WTC11 (cell line): ENCODE data around the gene MAB21L3.

ENCODE experiments used
- ELF4 ChIP-seq: sonication (generic); formaldehyde crosslinking; IDR thresholded peaks from 2 replicates; pipeline ENCODE4 v1.8.1; 2022; ENCODE audit warnings: low read depth, mild to moderate bottlenecking, moderate library complexity, missing genetic modification reagents
- FOXP1 ChIP-seq: sonication (generic); formaldehyde crosslinking; IDR thresholded peaks from 2 replicates; pipeline ENCODE4 v1.8.0; 2022; ENCODE audit warnings: missing genetic modification reagents, mild to moderate bottlenecking, moderate library complexity, borderline replicate concordance
- ZNF121 ChIP-seq: sonication (generic); formaldehyde crosslinking; IDR thresholded peaks from 2 replicates; pipeline ENCODE4 v1.8.0; 2023; ENCODE audit warnings: missing genetic modification reagents
- ZNF671 ChIP-seq: fragments of 250-450 bp; sonication (Bioruptor Pico); IDR thresholded peaks from 2 replicates; pipeline ENCODE4 v1.8.0; 2021; ENCODE audit warnings: mild to moderate bottlenecking
- TF ChIP-seq, protein P1 (sequence below): sonication (generic); formaldehyde crosslinking; IDR thresholded peaks from 2 replicates; pipeline ENCODE4 v1.8.0; 2022; ENCODE audit warnings: mild to moderate bottlenecking, missing genetic modification reagents
- TF ChIP-seq, protein P2 (sequence below): sonication (generic); formaldehyde crosslinking; IDR thresholded peaks from 2 replicates; pipeline ENCODE4 v1.8.1; 2022; ENCODE audit warnings: mild to moderate bottlenecking, moderate library complexity, missing genetic modification reagents
- TF ChIP-seq, protein P3 (sequence below): sonication (generic); formaldehyde crosslinking; IDR thresholded peaks from 2 replicates; pipeline ENCODE4 v1.8.0; 2023; ENCODE audit warnings: mild to moderate bottlenecking, missing genetic modification reagents
- TF ChIP-seq, protein P4 (sequence below): fragments of 200-600 bp; IDR thresholded peaks from 2 replicates; pipeline ENCODE4 v1.8.0; 2022; ENCODE audit warnings: antibody characterized with exemption
- TF ChIP-seq, protein P5 (sequence below): sonication (generic); formaldehyde crosslinking; IDR thresholded peaks from 2 replicates; pipeline ENCODE4 v1.8.0; 2023; ENCODE audit warnings: missing genetic modification reagents, mild to moderate bottlenecking, borderline replicate concordance
- TF ChIP-seq, protein P6 (sequence below): sonication (generic); formaldehyde crosslinking; IDR thresholded peaks from 2 replicates; pipeline ENCODE4 v1.8.0; 2022; ENCODE audit warnings: missing genetic modification reagents
- TF ChIP-seq, protein P7 (sequence below): fragments of 250-450 bp; sonication (Bioruptor Pico); IDR thresholded peaks from 2 replicates; pipeline ENCODE4 v2.1.2; 2022; ENCODE audit warnings: mild to moderate bottlenecking, moderate library complexity
- TF ChIP-seq, protein P8 (sequence below): sonication (generic); formaldehyde crosslinking; IDR thresholded peaks from 2 replicates; pipeline ENCODE4 v1.8.0; 2022; ENCODE audit warnings: mild to moderate bottlenecking, missing genetic modification reagents
- TF ChIP-seq, protein P9 (sequence below): sonication (generic); formaldehyde crosslinking; conservative IDR thresholded peaks from 2 replicates; pipeline ENCODE4 v1.8.1; 2022; ENCODE audit warnings: mild to moderate bottlenecking, missing genetic modification reagents

DNA sequence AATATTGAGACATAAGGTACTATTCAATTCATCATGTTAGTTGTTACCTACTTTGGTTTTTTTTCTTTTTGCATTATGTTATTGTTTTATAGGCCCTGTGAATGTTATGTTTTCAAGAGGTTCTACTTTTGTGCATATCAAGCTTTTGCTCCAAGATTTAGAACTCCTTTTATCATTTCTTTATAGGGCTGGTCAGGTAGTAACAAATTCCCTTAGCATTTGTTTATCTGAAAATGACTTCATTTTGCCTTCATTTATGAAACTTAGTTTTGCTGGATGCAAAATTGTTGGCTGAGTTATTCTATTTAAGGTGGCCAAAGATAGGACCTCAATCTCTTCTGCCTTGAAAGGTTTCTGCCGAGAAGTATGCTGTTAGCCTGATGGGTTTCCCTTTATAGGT lies 21.3 kb upstream of the MAB21L3 start:
- TF ChIP-seq, protein P1, sequence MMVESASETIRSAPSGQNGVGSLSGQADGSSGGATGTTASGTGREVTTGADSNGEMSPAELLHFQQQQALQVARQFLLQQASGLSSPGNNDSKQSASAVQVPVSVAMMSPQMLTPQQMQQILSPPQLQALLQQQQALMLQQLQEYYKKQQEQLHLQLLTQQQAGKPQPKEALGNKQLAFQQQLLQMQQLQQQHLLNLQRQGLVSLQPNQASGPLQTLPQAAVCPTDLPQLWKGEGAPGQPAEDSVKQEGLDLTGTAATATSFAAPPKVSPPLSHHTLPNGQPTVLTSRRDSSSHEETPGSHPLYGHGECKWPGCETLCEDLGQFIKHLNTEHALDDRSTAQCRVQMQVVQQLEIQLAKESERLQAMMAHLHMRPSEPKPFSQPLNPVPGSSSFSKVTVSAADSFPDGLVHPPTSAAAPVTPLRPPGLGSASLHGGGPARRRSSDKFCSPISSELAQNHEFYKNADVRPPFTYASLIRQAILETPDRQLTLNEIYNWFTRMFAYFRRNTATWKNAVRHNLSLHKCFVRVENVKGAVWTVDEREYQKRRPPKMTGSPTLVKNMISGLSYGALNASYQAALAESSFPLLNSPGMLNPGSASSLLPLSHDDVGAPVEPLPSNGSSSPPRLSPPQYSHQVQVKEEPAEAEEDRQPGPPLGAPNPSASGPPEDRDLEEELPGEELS (CRISPR knock-in tag): no peak
- TF ChIP-seq, protein P2, sequence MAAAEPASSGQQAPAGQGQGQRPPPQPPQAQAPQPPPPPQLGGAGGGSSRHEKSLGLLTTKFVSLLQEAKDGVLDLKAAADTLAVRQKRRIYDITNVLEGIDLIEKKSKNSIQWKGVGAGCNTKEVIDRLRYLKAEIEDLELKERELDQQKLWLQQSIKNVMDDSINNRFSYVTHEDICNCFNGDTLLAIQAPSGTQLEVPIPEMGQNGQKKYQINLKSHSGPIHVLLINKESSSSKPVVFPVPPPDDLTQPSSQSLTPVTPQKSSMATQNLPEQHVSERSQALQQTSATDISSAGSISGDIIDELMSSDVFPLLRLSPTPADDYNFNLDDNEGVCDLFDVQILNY: no peak
- TF ChIP-seq, protein P3, sequence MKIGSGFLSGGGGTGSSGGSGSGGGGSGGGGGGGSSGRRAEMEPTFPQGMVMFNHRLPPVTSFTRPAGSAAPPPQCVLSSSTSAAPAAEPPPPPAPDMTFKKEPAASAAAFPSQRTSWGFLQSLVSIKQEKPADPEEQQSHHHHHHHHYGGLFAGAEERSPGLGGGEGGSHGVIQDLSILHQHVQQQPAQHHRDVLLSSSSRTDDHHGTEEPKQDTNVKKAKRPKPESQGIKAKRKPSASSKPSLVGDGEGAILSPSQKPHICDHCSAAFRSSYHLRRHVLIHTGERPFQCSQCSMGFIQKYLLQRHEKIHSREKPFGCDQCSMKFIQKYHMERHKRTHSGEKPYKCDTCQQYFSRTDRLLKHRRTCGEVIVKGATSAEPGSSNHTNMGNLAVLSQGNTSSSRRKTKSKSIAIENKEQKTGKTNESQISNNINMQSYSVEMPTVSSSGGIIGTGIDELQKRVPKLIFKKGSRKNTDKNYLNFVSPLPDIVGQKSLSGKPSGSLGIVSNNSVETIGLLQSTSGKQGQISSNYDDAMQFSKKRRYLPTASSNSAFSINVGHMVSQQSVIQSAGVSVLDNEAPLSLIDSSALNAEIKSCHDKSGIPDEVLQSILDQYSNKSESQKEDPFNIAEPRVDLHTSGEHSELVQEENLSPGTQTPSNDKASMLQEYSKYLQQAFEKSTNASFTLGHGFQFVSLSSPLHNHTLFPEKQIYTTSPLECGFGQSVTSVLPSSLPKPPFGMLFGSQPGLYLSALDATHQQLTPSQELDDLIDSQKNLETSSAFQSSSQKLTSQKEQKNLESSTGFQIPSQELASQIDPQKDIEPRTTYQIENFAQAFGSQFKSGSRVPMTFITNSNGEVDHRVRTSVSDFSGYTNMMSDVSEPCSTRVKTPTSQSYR (CRISPR knock-in tag): no peak
- TF ChIP-seq, protein P4, sequence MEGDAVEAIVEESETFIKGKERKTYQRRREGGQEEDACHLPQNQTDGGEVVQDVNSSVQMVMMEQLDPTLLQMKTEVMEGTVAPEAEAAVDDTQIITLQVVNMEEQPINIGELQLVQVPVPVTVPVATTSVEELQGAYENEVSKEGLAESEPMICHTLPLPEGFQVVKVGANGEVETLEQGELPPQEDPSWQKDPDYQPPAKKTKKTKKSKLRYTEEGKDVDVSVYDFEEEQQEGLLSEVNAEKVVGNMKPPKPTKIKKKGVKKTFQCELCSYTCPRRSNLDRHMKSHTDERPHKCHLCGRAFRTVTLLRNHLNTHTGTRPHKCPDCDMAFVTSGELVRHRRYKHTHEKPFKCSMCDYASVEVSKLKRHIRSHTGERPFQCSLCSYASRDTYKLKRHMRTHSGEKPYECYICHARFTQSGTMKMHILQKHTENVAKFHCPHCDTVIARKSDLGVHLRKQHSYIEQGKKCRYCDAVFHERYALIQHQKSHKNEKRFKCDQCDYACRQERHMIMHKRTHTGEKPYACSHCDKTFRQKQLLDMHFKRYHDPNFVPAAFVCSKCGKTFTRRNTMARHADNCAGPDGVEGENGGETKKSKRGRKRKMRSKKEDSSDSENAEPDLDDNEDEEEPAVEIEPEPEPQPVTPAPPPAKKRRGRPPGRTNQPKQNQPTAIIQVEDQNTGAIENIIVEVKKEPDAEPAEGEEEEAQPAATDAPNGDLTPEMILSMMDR: no peak
- TF ChIP-seq, protein P5, sequence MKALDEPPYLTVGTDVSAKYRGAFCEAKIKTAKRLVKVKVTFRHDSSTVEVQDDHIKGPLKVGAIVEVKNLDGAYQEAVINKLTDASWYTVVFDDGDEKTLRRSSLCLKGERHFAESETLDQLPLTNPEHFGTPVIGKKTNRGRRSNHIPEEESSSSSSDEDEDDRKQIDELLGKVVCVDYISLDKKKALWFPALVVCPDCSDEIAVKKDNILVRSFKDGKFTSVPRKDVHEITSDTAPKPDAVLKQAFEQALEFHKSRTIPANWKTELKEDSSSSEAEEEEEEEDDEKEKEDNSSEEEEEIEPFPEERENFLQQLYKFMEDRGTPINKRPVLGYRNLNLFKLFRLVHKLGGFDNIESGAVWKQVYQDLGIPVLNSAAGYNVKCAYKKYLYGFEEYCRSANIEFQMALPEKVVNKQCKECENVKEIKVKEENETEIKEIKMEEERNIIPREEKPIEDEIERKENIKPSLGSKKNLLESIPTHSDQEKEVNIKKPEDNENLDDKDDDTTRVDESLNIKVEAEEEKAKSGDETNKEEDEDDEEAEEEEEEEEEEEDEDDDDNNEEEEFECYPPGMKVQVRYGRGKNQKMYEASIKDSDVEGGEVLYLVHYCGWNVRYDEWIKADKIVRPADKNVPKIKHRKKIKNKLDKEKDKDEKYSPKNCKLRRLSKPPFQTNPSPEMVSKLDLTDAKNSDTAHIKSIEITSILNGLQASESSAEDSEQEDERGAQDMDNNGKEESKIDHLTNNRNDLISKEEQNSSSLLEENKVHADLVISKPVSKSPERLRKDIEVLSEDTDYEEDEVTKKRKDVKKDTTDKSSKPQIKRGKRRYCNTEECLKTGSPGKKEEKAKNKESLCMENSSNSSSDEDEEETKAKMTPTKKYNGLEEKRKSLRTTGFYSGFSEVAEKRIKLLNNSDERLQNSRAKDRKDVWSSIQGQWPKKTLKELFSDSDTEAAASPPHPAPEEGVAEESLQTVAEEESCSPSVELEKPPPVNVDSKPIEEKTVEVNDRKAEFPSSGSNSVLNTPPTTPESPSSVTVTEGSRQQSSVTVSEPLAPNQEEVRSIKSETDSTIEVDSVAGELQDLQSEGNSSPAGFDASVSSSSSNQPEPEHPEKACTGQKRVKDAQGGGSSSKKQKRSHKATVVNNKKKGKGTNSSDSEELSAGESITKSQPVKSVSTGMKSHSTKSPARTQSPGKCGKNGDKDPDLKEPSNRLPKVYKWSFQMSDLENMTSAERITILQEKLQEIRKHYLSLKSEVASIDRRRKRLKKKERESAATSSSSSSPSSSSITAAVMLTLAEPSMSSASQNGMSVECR: no peak
- TF ChIP-seq, protein P6, sequence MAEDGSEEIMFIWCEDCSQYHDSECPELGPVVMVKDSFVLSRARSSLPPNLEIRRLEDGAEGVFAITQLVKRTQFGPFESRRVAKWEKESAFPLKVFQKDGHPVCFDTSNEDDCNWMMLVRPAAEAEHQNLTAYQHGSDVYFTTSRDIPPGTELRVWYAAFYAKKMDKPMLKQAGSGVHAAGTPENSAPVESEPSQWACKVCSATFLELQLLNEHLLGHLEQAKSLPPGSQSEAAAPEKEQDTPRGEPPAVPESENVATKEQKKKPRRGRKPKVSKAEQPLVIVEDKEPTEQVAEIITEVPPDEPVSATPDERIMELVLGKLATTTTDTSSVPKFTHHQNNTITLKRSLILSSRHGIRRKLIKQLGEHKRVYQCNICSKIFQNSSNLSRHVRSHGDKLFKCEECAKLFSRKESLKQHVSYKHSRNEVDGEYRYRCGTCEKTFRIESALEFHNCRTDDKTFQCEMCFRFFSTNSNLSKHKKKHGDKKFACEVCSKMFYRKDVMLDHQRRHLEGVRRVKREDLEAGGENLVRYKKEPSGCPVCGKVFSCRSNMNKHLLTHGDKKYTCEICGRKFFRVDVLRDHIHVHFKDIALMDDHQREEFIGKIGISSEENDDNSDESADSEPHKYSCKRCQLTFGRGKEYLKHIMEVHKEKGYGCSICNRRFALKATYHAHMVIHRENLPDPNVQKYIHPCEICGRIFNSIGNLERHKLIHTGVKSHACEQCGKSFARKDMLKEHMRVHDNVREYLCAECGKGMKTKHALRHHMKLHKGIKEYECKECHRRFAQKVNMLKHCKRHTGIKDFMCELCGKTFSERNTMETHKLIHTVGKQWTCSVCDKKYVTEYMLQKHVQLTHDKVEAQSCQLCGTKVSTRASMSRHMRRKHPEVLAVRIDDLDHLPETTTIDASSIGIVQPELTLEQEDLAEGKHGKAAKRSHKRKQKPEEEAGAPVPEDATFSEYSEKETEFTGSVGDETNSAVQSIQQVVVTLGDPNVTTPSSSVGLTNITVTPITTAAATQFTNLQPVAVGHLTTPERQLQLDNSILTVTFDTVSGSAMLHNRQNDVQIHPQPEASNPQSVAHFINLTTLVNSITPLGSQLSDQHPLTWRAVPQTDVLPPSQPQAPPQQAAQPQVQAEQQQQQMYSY (CRISPR knock-in tag): no peak
- TF ChIP-seq ELF4 (CRISPR knock-in tag) (no peak), ZNF671 (CRISPR knock-in tag) (no peak), FOXP1 (CRISPR knock-in tag) (no peak), ZNF121 (no peak)
- TF ChIP-seq, protein P7, sequence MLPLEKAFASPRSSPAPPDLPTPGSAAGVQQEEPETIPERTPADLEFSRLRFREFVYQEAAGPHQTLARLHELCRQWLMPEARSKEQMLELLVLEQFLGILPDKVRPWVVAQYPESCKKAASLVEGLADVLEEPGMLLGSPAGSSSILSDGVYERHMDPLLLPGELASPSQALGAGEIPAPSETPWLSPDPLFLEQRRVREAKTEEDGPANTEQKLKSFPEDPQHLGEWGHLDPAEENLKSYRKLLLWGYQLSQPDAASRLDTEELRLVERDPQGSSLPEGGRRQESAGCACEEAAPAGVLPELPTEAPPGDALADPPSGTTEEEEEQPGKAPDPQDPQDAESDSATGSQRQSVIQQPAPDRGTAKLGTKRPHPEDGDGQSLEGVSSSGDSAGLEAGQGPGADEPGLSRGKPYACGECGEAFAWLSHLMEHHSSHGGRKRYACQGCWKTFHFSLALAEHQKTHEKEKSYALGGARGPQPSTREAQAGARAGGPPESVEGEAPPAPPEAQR (CRISPR knock-in tag): no peak
- TF ChIP-seq, protein P8, sequence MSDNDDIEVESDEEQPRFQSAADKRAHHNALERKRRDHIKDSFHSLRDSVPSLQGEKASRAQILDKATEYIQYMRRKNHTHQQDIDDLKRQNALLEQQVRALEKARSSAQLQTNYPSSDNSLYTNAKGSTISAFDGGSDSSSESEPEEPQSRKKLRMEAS (CRISPR knock-in tag): no peak
- TF ChIP-seq, protein P9, sequence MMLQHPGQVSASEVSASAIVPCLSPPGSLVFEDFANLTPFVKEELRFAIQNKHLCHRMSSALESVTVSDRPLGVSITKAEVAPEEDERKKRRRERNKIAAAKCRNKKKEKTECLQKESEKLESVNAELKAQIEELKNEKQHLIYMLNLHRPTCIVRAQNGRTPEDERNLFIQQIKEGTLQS (CRISPR knock-in tag): no peak
